ENCODE results near the gene PIK3R5.

The PIK3R5 gene

DNA sequence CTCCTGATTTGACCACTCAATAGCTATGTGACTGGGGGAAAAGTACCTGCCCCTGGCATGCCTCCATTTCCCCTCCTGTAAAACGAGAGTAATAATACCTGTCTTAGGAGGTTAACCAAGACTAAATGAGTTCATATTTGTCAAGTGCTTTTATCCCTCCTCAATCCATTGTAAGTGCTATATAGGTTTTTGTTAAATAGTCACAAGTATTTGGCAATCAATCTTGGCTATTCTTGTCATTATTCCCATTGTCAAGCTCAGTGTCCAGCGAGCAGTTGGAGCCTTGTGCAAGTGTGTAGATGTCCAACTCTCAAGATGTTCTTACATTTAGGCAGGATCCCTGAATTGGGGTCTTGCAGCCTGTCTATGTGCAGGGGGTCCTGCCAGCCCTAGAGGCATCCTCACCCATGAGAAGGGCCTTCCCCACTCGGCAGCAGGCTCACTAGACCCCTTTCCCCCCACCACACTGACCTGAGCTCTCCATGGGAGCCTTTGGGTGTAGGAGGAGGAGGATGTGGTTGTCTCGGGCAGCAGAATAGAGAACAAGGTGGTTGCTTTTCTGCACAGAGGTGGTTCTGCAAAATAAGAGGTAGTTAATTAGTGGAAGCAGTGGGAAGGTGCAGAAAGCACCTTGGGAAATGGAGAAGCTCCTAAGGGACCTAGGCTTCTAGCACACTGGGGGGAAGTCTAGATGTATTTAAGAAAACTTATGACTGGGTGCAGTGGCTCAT is 116.0 kb downstream of the PIK3R5 start:
- DNase-seq, result no peak

DNA sequence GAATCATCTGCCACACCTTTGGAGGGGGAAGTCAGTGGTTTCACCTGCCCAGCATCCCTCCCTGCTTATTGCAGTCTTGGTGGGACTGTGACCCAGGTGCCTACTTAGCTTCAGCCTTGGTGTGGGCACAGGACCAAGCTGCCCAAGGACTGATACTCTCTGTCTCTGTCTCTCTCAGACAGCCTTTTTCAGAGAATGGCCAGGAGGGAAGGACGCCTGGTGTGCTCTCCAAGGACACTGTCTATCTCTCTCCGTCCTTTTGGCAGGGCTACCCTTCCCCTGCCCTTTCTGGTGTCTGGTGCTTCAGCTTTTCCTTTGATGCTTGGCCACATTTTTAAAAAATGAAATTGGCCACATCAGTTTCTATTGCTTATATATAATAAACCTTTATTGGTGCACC is 117.6 kb downstream of the PIK3R5 start:
- no peak for DNase-seq

DNA sequence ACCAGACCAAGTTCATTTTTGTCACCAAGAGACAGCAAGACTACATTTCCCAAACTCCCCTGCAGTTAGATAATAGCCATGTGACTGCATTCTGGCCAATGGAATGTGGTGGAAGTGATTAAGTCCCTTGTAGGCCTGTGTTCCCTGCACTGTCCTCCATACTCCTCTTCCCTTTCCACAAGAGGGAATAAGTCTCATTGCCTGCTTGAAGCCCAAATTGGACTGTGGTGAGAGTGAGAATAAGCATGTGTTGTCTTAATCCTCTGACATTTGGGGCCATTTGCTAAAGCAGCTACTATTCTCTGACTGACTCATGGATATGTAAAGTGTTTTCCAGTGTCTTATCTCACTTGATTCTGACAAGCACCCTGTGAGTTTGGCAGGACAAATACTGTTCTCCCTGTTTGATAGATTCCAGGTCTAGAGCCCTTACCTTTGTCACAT is 118.7 kb downstream of the PIK3R5 start:
- DNase-seq, result no peak

DNA sequence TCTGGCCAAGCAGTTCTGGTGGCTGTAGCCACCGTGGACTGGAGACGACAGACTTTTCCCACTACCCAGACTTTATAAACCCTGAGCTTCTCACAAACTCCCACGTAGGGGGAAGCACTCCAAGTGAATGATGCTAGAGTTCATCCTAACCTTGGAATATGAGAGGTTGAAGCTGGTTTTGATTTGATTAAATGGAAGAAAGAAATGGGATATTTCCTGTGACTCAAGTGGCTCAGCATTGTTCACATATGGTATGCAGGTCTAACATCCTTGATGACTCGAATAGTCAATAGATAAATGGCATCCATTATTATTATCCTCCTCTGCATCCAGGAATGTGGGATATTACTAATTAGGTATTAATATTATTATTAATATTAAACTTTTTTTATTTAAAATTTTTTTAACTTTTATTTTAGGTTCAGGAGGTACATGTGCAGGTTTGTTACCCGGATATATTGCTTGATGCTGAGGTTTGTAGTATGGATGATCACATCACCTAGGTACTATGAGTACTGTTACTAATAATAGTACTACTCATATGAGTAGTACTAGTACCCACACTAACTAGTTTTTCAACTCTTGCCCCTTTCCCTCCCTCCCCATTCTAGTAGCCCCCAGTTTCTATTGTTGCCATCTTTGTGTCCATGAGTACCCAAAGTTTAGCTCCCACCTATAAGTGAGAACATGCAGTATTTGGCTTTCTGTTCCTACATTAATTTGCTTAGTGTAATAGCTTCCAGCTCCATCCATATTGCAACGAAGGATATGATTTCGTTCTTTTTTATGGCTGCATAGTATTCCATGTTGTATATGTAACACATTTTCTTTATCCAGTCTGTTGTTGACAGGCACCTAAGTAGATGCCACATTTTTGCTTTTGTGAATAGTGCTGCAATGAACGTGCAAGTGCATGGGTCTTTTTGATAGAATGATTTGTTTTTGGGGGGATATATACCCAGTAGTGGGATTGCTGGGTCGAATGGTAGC is 121.0 kb downstream of the PIK3R5 start:
- DNase-seq, result no peak

DNA sequence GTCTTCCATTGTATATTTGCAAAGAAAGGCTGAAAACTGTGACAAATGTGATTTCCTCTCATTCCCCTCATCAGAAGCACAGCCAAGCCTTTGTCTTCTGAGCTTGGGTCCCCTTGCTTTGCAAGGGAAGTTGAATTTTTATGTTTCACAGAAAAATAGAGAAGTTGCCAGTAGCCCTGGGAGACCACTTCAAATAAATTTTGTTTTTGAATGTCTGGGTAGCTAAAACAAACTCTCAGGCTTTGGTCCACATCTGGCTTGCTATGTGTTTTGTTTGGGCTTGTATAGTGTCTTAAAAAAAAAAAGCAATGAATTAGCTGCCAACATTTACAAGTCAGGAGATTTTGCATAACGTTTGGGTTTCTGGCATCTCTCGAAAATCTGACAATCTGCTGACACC is 122.2 kb downstream of the PIK3R5 start:
- no peak for DNase-seq

DNA sequence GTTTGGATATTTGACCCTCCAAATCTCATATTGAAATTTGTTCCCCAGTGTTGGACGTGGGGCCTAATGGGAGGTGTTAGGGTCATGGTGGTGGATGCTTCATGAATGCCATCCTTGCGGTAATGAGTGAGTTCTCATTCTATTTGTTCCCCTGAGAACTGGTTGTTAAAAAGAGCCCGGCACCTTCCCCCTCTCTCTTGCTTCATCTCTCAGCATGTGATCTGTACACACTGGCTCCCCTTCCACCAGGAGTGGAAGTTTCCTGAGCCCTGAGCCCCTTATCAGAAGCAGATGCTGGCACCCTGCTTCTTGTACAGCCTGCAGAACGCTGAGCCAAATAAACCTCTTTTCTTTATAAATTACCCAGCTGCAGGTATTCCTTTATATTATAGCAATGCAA is 123.7 kb downstream of the PIK3R5 start:
- DNase-seq, result no peak

DNA sequence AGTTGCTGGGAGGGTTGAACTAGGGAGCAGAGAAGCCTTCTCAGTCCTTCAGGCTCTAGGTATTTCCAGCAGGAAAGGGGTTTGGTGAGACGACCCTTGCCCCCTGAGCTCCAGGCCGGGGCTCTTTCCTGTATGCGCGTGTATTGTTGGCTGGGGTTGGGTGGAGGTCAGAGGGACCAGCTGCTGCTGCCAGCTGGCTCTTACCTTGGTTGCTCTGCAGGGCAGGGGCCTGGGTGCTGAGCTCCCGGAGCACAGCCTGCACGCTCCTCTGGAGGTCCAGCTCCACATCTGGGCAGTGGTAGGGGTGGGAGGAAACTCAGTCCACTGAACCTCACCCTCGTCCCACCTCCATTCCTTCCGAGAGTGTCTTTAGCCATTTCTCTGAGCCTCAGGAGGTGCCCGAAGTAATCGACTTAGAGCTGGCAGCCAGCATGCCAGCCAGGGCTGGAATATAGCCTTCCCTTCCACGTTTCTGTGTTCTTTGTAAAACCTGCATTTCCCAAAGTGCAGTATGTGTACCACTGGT is 126.0 kb downstream of the PIK3R5 start:
- no peak for DNase-seq

DNA sequence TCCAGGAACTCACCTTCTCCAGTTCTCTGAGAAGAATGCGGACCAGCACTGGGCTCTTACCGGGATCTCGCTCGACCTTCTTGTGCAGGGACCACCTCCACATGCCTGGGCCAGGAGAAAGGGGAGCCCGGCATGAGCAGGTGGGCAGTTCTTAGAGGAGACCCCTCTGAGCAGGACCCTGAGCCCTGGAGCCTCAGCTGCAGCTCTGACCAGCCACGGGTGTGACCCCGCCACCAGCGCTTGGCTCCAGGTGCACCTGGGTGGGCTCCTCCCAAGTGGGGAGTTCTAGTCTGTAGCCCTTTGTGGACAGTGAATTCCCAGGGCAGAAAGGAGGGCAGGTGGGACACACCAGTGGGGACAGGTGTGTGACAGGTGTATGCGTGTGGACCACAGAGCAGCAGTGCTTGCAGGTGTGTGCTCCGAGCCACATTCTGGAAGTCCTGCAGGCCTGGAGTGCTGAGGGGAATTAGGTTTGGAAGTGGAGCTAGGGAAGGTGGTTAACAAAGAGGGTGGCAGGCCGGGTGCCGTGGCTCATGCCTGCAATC is 126.9 kb downstream of the PIK3R5 start:
- DNase-seq, result no peak

DNA sequence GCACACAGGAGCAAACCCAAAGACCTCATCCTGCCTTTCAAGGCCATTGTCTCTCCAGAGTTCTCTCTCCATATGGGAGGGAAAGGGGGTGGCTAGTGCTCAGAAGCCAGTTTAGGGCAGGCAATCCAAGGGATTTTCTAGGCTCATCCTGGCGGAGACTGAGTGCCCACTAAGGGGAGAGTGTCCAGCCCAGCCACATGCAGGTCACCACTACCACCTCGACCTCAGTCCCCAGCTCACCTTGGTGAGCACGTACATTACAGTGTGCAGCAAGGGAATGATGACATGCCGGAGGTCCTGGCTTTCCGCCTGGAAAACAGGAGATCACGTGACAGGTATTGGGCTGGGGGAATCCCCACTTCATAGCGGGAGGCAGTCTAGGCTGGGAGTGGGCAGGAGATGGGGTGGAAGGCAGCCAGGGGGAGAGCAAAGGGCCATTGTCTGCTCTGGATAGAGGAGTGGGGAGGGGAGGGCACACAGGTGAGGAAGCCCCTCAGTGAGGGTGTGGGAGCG is 127.9 kb downstream of the PIK3R5 start:
- DNase-seq, result no peak

DNA sequence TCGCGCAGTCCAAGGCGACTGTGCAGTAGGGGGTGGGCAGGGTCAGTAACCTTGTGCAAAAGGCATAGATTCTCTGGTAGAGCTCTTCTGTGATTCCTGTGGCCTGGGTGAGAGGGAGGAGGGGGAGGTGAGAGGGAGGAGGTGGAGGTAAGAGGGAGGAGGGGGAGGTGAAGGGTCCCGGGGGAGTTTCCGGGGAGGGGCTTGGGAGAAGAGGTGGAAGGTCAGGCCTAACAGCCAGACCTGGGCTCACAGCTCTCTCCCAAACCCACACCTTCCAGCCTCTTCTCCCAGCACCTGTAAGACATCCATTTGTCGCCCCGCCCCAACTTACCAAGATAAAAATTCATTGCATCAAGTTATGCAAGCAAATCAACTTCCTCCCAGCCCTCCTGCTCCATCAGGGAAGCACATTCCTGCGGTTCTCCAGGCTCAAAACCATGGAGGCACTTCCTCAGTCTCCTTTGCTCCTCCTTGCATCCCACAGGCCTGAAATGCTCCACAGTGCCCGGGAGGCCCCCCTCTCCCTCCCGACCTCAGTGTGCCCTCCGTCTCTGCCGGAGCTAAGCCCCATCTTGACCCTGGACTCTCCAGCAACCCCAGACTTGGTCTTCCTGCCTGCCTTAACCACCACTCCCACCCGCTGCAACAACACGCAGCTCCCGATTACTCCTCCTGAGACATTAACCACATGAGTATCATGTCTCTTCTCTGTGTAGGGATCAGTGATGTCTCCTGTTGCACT is 128.5 kb downstream of the PIK3R5 start:
- no peak for DNase-seq

DNA sequence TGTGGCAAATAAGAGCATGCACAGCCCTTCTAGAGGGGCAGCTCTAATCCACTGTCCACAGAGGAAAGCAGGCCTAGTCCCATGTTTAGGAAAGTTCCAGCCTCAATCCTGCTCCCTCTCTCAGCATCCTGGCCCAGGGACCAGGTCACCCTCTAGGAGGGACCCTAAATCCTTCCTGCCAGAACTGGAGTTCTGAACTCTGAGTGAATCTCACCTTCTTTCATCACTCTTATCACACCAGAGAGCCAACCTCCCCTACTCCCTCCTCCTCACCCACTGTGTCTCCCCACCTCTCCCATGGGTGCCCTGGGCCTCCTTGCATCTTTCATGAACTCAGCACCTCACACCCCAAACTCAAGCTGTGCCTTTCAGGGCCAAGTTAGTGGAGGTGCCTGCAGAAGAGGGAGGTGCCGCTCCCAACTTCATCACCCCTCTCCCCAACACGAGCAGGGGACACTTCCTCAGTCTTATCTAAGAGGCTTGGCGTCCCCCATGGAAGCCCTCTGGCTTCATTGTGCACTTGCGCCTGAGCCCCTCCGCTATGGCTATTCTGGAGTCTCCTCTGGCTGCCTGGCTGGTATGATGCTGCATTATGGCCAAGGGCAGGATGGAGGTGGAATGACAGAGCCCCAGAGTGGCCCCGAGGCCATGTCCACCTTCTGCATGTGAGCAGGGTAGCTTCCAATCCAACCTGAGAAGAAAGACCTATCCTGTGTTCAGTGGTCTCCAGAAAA is 129.7 kb downstream of the PIK3R5 start:
- no peak for DNase-seq

DNA sequence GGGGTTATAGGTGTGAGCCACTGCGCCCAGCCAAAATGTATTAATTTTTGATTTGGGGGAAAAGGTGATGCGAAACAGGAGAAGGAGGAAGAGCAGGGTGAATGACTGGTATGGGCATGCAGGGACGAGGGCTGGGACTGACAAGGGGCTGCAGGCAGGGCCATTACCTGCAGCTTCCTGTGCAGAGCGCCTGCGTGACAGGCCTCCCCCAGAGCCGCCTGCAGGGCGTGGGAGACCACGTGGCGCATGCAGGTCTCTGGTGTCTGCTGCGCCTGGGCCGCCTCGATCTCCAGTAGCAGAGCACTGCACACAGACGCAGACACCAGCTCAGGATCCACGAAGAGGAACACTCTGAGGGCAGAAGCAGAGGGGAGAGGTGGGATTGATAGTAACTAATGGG is 130.4 kb downstream of the PIK3R5 start:
- no peak for DNase-seq

DNA sequence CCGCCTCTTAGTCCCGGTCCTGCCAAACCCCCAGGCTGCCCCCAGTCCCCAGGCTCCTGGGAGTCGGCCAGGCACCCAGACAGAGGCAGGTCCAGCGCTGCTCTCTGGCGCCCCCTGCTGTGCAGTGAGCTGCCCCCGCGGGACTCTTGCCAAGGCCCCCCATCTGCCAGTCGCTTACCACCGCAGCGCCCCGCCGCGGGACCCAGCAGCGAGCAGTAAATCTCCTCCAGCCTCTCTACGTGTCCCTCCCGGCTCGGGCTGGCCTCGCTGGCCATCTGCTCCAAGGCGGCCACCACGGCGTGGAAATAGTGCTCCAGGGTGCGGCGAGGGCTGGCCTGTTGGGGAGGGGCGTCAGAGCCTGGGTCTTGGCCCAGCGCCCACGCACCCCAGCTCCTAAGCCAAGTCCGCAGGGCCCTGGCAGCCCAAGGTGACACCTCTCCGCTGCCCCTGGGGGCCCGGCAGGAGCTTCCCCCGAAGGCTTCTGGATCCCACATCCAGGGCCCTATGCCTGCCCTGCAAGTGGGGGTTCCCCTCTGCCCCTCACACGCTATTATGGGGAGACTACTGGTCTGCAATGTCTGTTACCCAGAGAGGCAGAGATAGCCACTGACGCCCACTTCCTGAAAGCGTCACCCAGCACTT is 132.7 kb downstream of the PIK3R5 start:
- peak; percentile 68 for DNase-seq

DNA sequence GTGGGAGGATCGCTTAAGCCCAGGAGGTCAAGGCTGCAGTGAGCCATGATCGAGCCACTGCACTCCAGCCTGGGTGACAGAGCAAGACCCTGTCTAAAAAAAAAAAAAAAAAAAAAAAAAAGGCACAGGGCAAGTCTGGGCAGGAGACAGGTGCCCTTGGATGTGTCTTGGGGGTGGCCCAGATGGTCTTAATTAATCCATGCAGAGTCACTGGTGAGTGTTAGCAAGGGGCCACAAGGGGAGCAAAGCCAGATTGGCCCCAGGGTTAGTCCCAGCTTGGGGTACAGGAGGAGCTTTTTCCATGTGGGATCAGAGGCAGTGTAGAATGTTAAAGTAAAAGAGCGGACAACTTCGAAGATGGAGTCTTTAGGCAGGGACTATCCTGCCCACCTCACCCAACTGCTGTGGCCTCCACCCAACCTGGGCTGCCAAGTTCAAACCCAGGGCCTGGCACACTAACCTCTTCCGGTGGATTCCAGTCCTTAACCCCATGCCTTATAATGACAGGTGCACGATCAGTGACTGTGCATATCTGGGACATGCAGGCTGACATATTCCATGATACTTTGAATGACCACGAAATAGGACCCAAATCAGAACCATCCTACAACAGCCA is 134.2 kb downstream of the PIK3R5 start:
- no peak for DNase-seq

DNA sequence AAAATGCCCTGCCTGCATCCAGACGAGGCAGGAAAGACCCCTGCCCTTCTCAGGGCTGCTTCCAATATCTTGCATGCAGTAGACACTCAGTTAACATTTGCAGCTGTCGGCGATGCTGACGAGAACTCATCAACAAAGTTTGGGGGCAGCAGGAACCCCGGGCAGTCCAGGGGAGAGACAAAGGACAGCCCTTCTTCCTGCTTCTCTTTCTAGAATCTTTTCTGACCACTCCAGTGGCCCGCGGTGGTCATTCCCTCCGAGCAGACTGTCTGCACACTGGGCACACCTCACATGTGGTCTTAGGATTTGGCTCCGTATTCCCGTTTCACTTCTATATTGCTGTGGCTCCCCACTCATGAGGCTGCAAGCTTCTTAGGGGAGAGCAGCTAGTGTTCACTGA is 135.4 kb downstream of the PIK3R5 start:
- no peak for DNase-seq

DNA sequence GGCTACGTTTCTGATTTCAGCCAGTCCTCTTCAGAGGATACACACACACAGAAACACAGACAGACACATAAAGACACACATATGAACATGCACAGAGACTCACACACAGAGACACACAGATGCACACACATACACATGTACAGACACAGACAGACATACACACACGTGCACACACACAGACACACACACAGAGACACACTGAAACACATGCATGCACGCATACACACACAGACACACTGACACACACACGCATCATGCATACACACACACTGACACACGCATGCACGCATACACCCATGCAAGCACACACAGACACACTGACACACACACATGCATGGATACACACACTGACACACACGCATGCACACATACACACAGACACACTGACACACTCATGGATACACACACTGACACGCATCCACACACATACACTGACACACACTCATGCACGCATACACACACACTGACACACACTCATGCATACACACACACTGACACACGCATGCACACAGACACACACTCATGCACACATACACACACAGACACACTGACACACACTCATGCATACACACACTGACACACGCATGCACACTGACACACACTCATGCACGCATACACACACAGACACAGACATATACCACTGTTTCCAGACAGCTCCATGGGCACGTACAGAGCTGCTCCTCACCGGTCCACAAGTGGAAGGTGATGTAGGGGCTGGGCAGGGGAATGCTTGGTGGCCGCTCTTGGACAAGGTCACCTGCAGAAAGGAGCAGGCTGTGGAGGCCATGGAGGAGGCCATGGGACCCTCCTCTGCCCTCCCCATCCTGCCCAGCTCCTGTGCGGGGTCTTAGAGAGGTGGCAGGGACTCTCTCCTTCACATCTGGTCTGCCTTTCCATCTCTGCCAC is 136.2 kb downstream of the PIK3R5 start:
- no peak for DNase-seq
